HepG2 (cell line): ENCODE results near the gene GTF3C5. TPM values are rescaled to one million over a fixed set of nuclear protein-coding genes. Genes with fewer than 3 reads are reported as not detected.

Source experiments
- ATAC-seq: fragments of 200-7000 bp; cut with Tn5 transposase; 3 replicates; pipeline ENCODE4 v1.9.1; 2020; ENCODE audit warnings: mild to moderate bottlenecking, moderate library complexity
- BruUV-seq: library from RNA; stranded (reverse); fragments of 400-500 nt; replicated peaks from 2 replicates; lab custom pipeline; 2021; lab: Mats Ljungman, UMichigan
- CTCF ChIA-PET: fragments of 300-600 bp; formaldehyde crosslinking; extraction: SDS; loops from one replicate; lab custom pipeline; 2021; ENCODE audit warnings: low total read pairs, inconsistent platforms, low intra/inter-chr PET ratio; lab: Yijun Ruan, JAX
- POLR2A ChIA-PET: fragments of 350-600 bp; sonication (Branson Sonifier 250); formaldehyde crosslinking; loops from one replicate; lab custom pipeline; 2020; ENCODE audit warnings: antibody characterized with exemption, inconsistent platforms; lab: Yijun Ruan, JAX
- DNase-seq: peaks from one replicate; pipeline ENCODE4 v3.0.0-alpha.2; 2015; ENCODE audit warnings: low spot score
- FAIRE-seq: peaks from 3 replicates; lab custom pipeline; 2011; peaks lifted over from hg19 to GRCh38; lab: Jason Lieb, UNC
- H2AFZ ChIP-seq: one replicate; pipeline ENCODE4 v1.6.1; 2011; ENCODE audit warnings: low read length, inconsistent platforms
- H3K27ac ChIP-seq: fragments of 300-600 bp; 3 replicates; pipeline ENCODE4 v1.8.0; 2011; ENCODE audit warnings: mixed run types, mild to moderate bottlenecking, mixed read lengths, low read length, inconsistent platforms; ENCODE audit not compliant: insufficient read depth; ENCODE audit errors: extremely low read length
- H3K27me3 ChIP-seq, 2 experiments: fragments of 200-600 bp in 1 of 2; 2 replicates in 1 of 2; 3 replicates in 1 of 2; pipeline versions ENCODE4 v1.6.0 to v1.8.0; 2011; ENCODE audit warnings: low read length in 2 of 2, mild to moderate bottlenecking in 2 of 2, moderate library complexity in 2 of 2, inconsistent platforms in 1 of 2; ENCODE audit not compliant: insufficient read depth in 2 of 2, control insufficient read depth in 1 of 2
- H3K36me3 ChIP-seq, 2 experiments: fragments of 200-600 bp in 1 of 2; replicated peaks in 1 of 2; 2 replicates in 1 of 2; 3 replicates in 1 of 2; pipeline versions ENCODE4 v1.5.1 to v1.8.0; 2011; ENCODE audit warnings: low read length in 2 of 2, inconsistent platforms in 1 of 2; ENCODE audit not compliant: insufficient read depth in 2 of 2, control insufficient read depth in 1 of 2
- H3K4me1 ChIP-seq: 2 replicates; pipeline ENCODE4 v1.5.1; 2012; ENCODE audit warnings: low read length, inconsistent platforms; ENCODE audit not compliant: insufficient read depth
- H3K4me2 ChIP-seq: 2 replicates; pipeline ENCODE4 v1.6.0; 2011; ENCODE audit warnings: low read depth, low read length, inconsistent platforms
- H3K4me3 ChIP-seq, 3 experiments: fragments of 200-600 bp in 1 of 3; sonication (generic), shearing (Covaris generic) in 1 of 3; replicated peaks in 1 of 3; 2 replicates each; pipeline ENCODE4 v1.5.1; 2011 to 2016; ENCODE audit warnings: low read length in 3 of 3, inconsistent platforms in 2 of 3, low read depth in 2 of 3, mild to moderate bottlenecking in 2 of 3, control low read depth in 1 of 3, mixed read lengths in 1 of 3; ENCODE audit not compliant: insufficient read depth in 1 of 3
- H3K79me2 ChIP-seq: one replicate; pipeline ENCODE4 v1.6.1; 2011; ENCODE audit warnings: low read length, inconsistent platforms; ENCODE audit not compliant: insufficient read depth
- H3K9ac ChIP-seq: 2 replicates; pipeline ENCODE4 v1.6.0; 2011; ENCODE audit warnings: mild to moderate bottlenecking, low read depth, low read length, inconsistent platforms; ENCODE audit not compliant: insufficient read depth
- H3K9me3 ChIP-seq: 2 replicates; pipeline ENCODE4 v1.5.1; 2012; ENCODE audit warnings: mild to moderate bottlenecking, low read length
- H4K20me1 ChIP-seq: 2 replicates; pipeline ENCODE4 v1.6.0; 2011; ENCODE audit warnings: inconsistent platforms, mild to moderate bottlenecking, low read length, moderate library complexity; ENCODE audit not compliant: insufficient read depth
- MZF1 ChIP-seq: sonication (generic); formaldehyde crosslinking; IDR thresholded peaks from 2 replicates; pipeline ENCODE4 v1.8.1; 2023; ENCODE audit warnings: mild to moderate bottlenecking, missing genetic modification reagents, borderline replicate concordance
- NFKBIZ ChIP-seq: IDR thresholded peaks from 2 replicates; pipeline ENCODE4 v1.6.1; 2018; ENCODE audit warnings: missing genetic modification reagents, missing compliant biosample characterization
- NFRKB ChIP-seq: fragments of 450-650 bp; IDR thresholded peaks from 2 replicates; pipeline ENCODE4 v1.6.1; 2017
- XBP1 ChIP-seq: sonication (generic); formaldehyde crosslinking; IDR thresholded peaks from 2 replicates; pipeline ENCODE4 v1.5.0; 2020; ENCODE audit warnings: missing genetic modification reagents
- WGBS: methylation state at CpG from one replicate; pipeline ENCODE4 v1.1.6; 2017; ENCODE audit warnings: low lambda C conversion rate; 5-methylcytosine and 5-hydroxymethylcytosine counted together
- in situ Hi-C: cut with HindIII; loops from 2 replicates; pipeline ENCODE4 v1.10.0; 2017; ENCODE audit warnings: low pct_unique_long_range_greater_than_20kb; ENCODE audit not compliant: extremely low pct_ligation_motif_present
- intact Hi-C: fragments of 100-400 bp; cut with micrococcal nuclease; formaldehyde crosslinking; loops from one replicate; pipeline ENCODE4 v1.10.0; 2022; ENCODE audit not compliant: unreplicated experiment
- polyA plus RNA-seq, 8 experiments: library from polyadenylated mRNA; depleted of rRNA in 3 of 8; stranded (reverse) in 7 of 8; unstranded in 1 of 8; fragments of >200 nt; fragmentation: Illumina TruSeq in 4 of 8; extraction: Trizol in 4 of 8; gene quantifications; 2 replicates each; pipeline versions ENCODE4 v1.2.1 to v1.2.3, GENCODE V29; 2011 to 2016; ENCODE audit warnings: low read depth in 4 of 8, missing spikeins in 1 of 8, mixed read lengths in 1 of 8; ENCODE audit not compliant: insufficient read depth in 1 of 8
- total RNA-seq, 5 experiments: library from RNA; depleted of rRNA; stranded (reverse); fragments of >200 nt; fragmentation: Illumina TruSeq; extraction: Trizol; gene quantifications; 2 replicates each; pipeline ENCODE4 v1.2.3, GENCODE V29; 2016; ENCODE audit warnings: low read depth in 1 of 5
- TF ChIP-seq, protein P1 (sequence below): sonication (generic); formaldehyde crosslinking; IDR thresholded peaks from 2 replicates; pipeline ENCODE4 v1.8.0; 2022; ENCODE audit warnings: mild to moderate bottlenecking, missing genetic modification reagents; ENCODE audit not compliant: insufficient replicate concordance

GTF3C5 gene
- total and polyA plus RNA-seq, 2 of the 13 experiments (the other 11 are each of a cell fraction or from before 2014, with no cell fraction given), result 66.9 to 92.6 TPM

DNA sequence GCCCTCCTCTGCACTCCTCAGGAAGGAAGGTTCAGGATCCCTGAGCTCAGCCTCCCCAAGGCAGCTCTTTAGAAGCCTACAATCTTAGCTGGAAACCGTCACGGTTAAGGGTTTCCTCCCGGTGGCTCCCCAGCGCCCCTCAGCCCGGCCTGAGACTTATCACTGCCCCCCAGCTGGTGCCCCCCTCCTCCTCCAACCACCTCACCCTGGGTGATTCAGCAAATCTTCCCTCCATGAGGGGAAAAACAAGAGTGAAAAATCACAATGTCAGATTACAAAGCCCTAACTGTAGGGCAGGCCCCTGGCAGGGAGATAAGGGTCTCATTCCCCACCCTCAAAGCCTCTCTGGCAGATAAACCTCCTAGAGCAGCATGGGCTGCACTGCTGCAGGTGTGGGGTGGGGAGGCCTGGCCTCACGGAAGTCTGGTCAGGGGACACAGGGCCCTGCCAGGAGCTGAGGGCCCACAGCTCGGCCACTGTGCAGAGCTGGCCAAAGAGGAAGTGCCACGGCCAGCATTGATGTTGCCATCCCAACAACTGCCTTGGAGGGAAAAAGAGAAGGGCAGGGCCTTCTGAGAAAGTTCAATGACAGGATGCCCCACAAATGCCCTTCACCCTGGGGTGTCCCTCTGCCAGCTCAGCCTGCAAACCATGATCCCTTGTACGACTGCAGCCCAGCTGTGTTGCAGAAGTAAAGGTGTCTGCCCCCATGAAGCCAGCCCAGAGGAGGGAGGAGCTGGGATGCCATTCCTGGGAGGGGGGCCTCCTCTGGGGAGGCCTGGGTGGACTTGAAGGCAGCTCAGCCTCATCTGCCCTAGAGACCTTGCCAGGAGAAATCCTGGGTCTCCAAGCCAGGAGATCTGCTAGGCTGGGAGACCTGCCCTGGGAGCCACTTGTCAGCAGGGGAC lies 26.5 kb upstream of the GTF3C5 start:
- DNase-seq (no peak), FAIRE-seq (no peak), ATAC-seq (peak; percentile 28; the same call in 1 of the 3 replicates)
- TF ChIP-seq MZF1 (CRISPR knock-in tag), result no peak
- TF ChIP-seq, protein P1, sequence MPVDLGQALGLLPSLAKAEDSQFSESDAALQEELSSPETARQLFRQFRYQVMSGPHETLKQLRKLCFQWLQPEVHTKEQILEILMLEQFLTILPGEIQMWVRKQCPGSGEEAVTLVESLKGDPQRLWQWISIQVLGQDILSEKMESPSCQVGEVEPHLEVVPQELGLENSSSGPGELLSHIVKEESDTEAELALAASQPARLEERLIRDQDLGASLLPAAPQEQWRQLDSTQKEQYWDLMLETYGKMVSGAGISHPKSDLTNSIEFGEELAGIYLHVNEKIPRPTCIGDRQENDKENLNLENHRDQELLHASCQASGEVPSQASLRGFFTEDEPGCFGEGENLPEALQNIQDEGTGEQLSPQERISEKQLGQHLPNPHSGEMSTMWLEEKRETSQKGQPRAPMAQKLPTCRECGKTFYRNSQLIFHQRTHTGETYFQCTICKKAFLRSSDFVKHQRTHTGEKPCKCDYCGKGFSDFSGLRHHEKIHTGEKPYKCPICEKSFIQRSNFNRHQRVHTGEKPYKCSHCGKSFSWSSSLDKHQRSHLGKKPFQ (CRISPR knock-in tag), result no peak
- no peak for TF ChIP-seq NFKBIZ (CRISPR knock-in tag)
- TF ChIP-seq NFRKB, result no peak
- TF ChIP-seq XBP1 (CRISPR knock-in tag), result no peak
- H3K27me3 ChIP-seq, result peaks cover 12 to 47% of the 10 kb centered on the region in 2 experiments
- H3K36me3 ChIP-seq, result no peaks in the 10 kb centered on the region
- H4K20me1 ChIP-seq, result no peaks in the 10 kb centered on the region
- intact Hi-C loops, result no loop called here
- no peak overlapping the region for H2AFZ ChIP-seq
- H3K27ac ChIP-seq, result no peak overlapping the region
- no TSS peak for BruUV-seq
- no peaks in the 10 kb centered on the region for H3K79me2 ChIP-seq
- in situ Hi-C loops, result no loop called here
- H3K4me2 ChIP-seq, result no peak overlapping the region
- 17% methylated on average over 1 of the region's 9 CpGs for WGBS
- ChIA-PET POLR2A (no interaction called here), CTCF (no interaction called here)
- H3K4me3 ChIP-seq, result no peak overlapping the region
- no peaks in the 10 kb centered on the region; the same call in 1 of the 2 replicates for H3K4me1 ChIP-seq
- H3K9me3 ChIP-seq, result no peaks in the 10 kb centered on the region
- no peak overlapping the region for H3K9ac ChIP-seq
